ENCODE data around the gene NDUFS8. TPM values are rescaled to one million over a fixed set of nuclear protein-coding genes. Genes with fewer than 3 reads are reported as not detected.

NDUFS8 gene
- total RNA-seq, 1 experiment from 2014 or later: 266 TPM

DNA sequence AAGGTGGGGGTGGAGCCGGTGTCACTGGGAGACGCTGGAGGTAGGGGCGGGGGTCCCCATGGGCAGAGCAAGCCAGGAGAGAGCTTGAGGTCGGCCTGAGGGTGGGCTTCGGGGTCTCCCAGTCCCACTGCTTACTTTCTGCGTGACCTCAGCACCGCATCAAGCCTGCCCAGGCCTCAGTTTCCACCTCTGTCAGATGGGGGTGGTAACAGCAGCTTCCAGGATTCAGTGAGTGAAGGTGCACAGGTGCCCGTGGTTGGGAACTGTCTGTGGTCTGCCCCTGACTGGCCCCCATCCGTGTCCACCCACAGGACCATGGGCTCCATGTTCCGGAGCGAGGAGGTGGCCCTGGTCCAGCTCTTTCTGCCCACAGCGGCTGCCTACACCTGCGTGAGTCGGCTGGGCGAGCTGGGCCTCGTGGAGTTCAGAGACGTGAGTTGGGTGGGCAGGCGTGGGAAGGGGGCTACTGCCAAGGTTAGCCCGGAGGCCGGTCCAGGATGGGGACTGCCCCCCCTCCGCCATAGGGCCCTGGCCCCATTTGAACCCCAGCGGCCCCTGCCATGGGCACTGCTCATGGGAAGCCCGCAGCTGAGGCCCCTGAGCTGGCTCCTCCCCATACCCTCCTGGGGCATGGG, 10.6 kb downstream of the NDUFS8 start:
- H3K27me3 ChIP-seq (replicated peaks): no peaks in the 10 kb centered on the region
- peaks cover 35% of the 10 kb centered on the region for H3K4me1 ChIP-seq (replicated peaks)
- peak overlapping the region; percentile 68 for H3K27ac ChIP-seq
- peak overlapping the region; percentile 67 for H3K4me3 ChIP-seq
- H3K36me3 ChIP-seq: peaks cover 79% of the 10 kb centered on the region
- DNase-seq (ENCODE audit: low read depth in 1 of 2, low spot score in 2 of 2): no peak
- H3K9me3 ChIP-seq (replicated peaks): no peaks in the 10 kb centered on the region

DNA sequence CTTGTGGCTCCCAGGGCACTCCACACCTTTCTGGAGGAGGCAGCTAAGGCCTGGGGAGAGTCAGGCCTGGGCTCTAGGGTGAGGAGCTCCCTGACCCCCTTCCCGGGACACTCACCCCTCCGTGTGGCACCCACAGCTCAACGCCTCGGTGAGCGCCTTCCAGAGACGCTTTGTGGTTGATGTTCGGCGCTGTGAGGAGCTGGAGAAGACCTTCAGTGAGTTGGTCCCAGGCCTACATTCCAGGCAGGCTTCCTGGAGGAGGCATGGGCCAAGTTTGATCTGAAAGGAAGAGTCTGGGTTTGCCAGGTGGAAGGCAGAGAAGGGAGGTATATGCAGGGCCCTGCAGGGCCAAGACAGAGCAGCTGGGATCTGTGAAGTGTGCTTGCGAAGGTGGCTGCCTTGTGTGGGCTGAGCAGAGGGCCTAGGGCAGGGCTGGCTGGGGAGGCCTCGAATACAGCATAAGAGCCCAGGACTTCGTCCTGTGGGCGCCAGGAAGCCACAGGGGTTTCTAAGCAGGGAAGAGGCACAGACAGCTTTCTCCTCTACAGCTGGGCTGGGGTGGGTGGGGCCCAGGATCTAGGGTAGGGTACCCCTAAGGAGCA, 11.2 kb downstream of the NDUFS8 start:
- Histone ChIP-seq H3K27me3 (replicated peaks) (no peaks in the 10 kb centered on the region), H3K4me3 (no peak overlapping the region), H3K27ac (no peak overlapping the region), H3K9me3 (replicated peaks) (no peaks in the 10 kb centered on the region), H3K36me3 (peaks cover 79% of the 10 kb centered on the region), H3K4me1 (replicated peaks) (peaks cover 35% of the 10 kb centered on the region)
- no peak for DNase-seq (ENCODE audit: low read depth in 1 of 2, low spot score in 2 of 2)

DNA sequence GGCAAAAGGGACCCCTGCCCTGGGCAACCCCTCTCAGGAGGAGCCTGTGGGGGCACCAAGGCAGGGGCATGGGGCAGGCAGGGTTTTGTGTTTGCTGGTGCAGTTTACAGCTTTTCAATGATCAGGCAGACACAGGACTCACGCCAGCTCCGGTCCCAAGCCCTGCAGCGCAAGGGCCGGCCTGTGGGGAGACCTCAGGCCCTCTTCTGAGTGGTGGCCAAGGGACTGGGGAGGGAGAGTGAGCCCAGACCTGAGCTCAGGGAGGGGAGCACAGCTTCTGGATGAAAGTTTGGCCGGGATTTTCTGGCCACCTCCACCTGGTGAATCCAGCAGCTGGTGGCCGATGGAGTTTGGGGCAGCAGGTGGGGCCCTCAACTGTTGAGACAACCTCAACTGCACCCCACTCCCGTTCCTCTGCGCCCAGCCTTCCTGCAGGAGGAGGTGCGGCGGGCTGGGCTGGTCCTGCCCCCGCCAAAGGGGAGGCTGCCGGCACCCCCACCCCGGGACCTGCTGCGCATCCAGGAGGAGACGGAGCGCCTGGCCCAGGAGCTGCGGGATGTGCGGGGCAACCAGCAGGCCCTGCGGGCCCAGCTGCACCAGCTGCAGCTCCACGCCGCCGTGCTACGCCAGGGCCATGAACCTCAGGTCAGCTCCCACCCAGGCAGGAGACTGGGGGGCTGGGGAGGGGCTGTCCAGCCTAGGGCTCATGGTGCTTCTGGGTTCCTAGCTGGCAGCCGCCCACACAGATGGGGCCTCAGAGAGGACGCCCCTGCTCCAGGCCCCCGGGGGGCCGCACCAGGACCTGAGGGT, 11.9 kb downstream of the NDUFS8 start:
- Histone ChIP-seq H3K9me3 (replicated peaks) (no peaks in the 10 kb centered on the region), H3K27me3 (replicated peaks) (no peaks in the 10 kb centered on the region), H3K4me1 (replicated peaks) (peaks cover 35% of the 10 kb centered on the region), H3K4me3 (no peak overlapping the region), H3K36me3 (peaks cover 80% of the 10 kb centered on the region), H3K27ac (no peak overlapping the region)
- DNase-seq (ENCODE audit: low read depth in 1 of 2, low spot score in 2 of 2): no peak

DNA sequence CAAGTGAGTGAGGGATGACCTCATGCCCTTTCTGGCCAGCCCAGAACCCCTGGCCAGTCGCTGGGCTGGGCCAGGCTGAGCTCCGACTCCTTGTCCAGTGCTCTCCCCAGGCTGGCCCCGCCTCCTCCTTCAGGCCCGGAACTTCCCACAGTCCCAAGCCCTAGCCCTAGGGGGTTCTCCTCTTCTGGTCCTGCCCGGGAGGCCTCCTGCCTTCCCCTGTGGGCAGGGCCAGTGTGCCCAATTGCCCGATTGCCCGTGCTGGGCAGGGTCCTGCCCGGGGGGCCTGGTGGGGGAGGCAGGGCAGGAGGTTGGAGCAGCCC, 12.5 kb downstream of the NDUFS8 start:
- H3K36me3 ChIP-seq: peaks cover 86% of the 10 kb centered on the region
- H3K4me1 ChIP-seq (replicated peaks): peaks cover 32% of the 10 kb centered on the region
- DNase-seq (ENCODE audit: low read depth in 1 of 2, low spot score in 2 of 2): no peak
- no peaks in the 10 kb centered on the region for H3K9me3 ChIP-seq (replicated peaks)
- H3K27ac ChIP-seq: no peak overlapping the region
- H3K27me3 ChIP-seq (replicated peaks): no peaks in the 10 kb centered on the region
- H3K4me3 ChIP-seq: no peak overlapping the region

DNA sequence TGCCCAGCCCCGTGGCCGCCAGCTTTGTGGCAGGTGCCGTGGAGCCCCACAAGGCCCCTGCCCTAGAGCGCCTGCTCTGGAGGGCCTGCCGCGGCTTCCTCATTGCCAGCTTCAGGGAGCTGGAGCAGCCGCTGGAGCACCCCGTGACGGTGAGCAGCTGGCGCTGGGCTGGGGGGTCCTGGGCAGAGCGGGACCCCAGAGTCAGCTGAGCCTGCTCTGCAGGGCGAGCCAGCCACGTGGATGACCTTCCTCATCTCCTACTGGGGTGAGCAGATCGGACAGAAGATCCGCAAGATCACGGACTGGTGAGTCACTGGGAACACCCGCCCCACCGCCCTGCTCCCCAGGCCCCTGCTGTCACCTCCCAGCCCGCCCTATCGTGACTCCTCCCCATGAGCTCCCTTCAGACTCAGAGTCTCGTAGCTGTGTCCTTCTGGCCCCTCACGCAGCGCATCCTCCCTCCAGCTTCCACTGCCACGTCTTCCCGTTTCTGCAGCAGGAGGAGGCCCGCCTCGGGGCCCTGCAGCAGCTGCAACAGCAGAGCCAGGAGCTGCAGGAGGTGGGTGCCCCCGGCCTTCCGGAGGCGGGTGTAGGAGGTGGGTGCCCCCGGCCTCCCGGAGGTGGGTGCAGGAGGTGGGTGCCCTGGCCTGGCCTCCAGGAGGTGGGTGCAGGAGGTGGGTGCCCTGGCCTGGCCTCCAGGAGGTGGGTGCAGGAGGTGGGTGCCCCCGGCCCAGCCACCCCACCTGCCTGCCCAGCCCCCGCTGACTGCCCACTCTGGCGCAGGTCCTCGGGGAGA, 13.1 kb downstream of the NDUFS8 start:
- Histone ChIP-seq H3K36me3 (peaks cover 91% of the 10 kb centered on the region), H3K4me1 (replicated peaks) (peaks cover 27% of the 10 kb centered on the region), H3K9me3 (replicated peaks) (no peaks in the 10 kb centered on the region), H3K27me3 (replicated peaks) (no peaks in the 10 kb centered on the region), H3K4me3 (no peak overlapping the region), H3K27ac (no peak overlapping the region)
- DNase-seq (ENCODE audit: low read depth in 1 of 2, low spot score in 2 of 2): no peak

DNA sequence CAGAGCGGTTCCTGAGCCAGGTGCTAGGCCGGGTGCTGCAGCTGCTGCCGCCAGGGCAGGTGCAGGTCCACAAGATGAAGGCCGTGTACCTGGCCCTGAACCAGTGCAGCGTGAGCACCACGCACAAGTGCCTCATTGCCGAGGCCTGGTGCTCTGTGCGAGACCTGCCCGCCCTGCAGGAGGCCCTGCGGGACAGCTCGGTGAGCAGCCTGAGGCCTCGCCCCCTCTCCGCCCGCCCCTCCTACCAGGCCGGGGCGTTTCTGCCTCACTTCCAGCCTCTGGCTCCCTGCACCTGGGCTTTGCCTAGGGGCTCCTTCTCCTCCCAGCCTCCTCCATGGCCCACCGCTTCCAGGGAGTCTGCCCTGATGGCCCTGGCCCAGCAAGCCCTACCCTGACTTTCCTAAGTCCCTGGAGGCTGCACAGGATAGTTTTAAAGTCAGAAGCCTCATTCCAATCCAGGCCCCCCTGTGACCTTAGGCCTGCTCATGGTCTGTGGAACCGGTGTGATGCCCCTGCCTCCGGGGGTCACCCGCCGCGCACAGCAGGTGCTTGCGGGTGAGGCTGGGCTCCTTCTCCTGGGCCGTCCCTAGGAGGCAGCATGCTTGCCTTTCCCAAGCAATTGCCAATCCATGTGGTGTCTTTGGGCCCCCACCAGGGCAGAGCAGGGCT, 13.8 kb downstream of the NDUFS8 start:
- H3K36me3 ChIP-seq: peaks cover 93% of the 10 kb centered on the region
- H3K4me1 ChIP-seq (replicated peaks): peaks cover 20% of the 10 kb centered on the region
- no peaks in the 10 kb centered on the region for H3K9me3 ChIP-seq (replicated peaks)
- no peaks in the 10 kb centered on the region for H3K27me3 ChIP-seq (replicated peaks)
- no peak overlapping the region for H3K27ac ChIP-seq
- H3K4me3 ChIP-seq: no peak overlapping the region
- no peak for DNase-seq (ENCODE audit: low read depth in 1 of 2, low spot score in 2 of 2)

DNA sequence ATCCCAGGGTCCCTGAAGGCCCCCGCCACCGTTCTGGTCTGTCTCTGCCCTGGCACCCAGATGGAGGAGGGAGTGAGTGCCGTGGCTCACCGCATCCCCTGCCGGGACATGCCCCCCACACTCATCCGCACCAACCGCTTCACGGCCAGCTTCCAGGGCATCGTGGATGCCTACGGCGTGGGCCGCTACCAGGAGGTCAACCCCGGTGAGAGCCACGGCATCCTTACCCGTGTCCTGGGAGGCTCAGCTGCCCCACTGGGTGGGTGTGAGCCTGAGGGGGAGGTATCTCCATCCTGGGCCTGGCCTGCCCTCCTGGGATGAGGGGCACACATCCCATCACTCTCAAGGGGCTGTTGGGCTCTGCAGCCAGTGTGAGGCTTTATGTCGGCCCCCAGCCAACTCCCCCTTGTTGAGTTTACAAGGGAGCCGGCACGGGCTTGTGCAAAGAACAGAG, 14.4 kb downstream of the NDUFS8 start:
- H3K9me3 ChIP-seq (replicated peaks): no peaks in the 10 kb centered on the region
- H3K27me3 ChIP-seq (replicated peaks): no peaks in the 10 kb centered on the region
- H3K4me1 ChIP-seq (replicated peaks): peaks cover 13% of the 10 kb centered on the region
- H3K4me3 ChIP-seq: no peak overlapping the region
- DNase-seq (ENCODE audit: low read depth in 1 of 2, low spot score in 2 of 2): no peak
- peaks cover 98% of the 10 kb centered on the region for H3K36me3 ChIP-seq
- H3K27ac ChIP-seq: no peak overlapping the region

DNA sequence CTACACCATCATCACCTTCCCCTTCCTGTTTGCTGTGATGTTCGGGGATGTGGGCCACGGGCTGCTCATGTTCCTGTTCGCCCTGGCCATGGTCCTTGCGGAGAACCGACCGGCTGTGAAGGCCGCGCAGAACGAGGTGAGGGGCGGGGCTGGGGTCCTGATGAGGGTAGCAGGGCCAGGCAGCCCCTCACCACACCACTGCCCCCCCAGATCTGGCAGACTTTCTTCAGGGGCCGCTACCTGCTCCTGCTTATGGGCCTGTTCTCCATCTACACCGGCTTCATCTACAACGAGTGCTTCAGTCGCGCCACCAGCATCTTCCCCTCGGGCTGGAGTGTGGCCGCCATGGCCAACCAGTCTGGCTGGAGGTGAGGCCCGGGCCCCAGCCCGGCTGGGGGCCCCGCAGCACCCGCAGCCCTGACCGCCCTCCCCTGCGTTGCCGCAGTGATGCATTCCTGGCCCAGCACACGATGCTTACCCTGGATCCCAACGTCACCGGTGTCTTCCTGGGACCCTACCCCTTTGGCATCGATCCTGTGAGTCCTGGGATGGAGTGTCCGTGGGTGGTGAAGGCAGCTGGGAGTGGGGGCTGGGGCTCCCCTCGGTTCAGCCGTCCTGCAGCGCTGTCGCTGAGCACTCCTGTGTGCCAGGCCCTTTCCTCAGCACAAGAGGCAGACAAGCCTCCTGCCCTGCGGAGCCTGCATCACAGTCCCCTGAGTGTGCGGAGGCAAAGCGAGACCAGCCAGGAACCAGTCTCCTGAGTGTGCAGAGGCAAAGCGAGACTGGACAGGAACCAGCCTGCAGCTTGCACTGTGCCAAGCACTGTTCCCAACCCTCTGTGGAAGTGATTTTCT, 17.2 kb downstream of the NDUFS8 start:
- H3K9me3 ChIP-seq (replicated peaks): no peaks in the 10 kb centered on the region
- H3K27ac ChIP-seq: no peak overlapping the region
- no peak for DNase-seq (ENCODE audit: low read depth in 1 of 2, low spot score in 2 of 2)
- no peaks in the 10 kb centered on the region for H3K27me3 ChIP-seq (replicated peaks)
- H3K36me3 ChIP-seq: peaks cover 98% of the 10 kb centered on the region
- H3K4me3 ChIP-seq: no peak overlapping the region
- H3K4me1 ChIP-seq (replicated peaks): no peaks in the 10 kb centered on the region

DNA sequence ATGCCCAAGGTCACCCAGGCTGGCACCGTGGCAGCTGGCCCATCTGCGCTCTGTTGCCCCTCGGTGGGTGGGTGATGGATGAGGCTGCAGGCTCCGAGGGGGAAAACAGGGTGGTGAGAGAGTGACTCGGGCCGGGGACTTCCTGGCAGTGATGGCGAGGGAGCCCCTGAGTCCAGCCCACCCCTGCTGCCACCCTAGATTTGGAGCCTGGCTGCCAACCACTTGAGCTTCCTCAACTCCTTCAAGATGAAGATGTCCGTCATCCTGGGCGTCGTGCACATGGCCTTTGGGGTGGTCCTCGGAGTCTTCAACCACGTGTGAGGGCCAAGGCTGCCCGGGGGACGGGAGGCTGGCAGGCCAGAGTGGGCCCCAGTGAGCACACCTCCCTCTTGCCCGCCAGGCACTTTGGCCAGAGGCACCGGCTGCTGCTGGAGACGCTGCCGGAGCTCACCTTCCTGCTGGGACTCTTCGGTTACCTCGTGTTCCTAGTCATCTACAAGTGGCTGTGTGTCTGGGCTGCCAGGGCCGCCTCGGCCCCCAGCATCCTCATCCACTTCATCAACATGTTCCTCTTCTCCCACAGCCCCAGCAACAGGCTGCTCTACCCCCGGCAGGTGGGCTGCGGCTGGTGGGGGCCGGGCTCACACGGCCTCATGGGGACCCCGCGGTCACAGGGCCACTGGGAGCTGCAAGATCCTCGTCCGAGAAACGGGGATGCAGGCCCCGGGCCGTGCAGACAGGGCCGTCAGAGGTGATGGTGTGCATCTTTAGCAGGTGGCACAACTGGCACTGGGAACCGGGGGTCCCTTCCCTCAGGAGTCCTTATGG, 18.4 kb downstream of the NDUFS8 start:
- peaks cover 98% of the 10 kb centered on the region for H3K36me3 ChIP-seq
- H3K9me3 ChIP-seq (replicated peaks): no peaks in the 10 kb centered on the region

DNA sequence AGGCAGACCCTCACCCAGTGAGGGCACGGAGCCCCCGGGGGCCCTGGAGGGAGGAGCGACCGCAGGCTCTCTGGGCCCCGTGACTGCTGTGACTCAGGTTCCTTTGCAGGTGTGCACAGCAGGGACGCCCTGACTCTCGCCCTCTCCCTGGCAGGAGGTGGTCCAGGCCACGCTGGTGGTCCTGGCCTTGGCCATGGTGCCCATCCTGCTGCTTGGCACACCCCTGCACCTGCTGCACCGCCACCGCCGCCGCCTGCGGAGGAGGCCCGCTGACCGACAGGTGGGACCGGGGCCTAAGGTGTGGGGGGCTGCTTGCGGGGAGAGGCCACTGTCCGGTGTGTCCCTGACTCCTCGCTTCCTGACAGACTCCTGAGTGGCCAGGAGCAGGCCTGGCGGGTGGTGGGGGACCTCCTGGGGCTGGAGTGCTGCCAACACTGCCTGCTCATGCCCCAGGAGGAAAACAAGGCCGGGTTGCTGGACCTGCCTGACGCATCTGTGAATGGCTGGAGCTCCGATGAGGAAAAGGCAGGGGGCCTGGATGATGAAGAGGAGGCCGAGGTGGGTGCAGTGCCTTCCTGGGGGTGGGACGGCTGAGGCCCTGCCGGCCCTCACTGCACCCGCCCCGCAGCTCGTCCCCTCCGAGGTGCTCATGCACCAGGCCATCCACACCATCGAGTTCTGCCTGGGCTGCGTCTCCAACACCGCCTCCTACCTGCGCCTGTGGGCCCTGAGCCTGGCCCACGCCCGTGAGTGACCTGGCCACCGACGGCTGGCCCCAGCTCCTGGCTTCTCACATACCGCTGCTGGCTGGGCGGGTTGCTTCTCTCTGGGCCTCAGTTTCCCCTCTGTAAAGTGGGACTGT, 19.3 kb downstream of the NDUFS8 start:
- Histone ChIP-seq H3K4me1 (replicated peaks) (peaks cover 1% of the 10 kb centered on the region), H3K27me3 (replicated peaks) (no peaks in the 10 kb centered on the region), H3K36me3 (peaks cover 96% of the 10 kb centered on the region), H3K4me3 (no peak overlapping the region), H3K9me3 (replicated peaks) (no peaks in the 10 kb centered on the region), H3K27ac (no peak overlapping the region)
- DNase-seq (ENCODE audit: low read depth in 1 of 2, low spot score in 2 of 2): no peak

More for the DNA sequence above, 18.4 kb downstream of the NDUFS8 start:
- no peaks in the 10 kb centered on the region for H3K4me1 ChIP-seq (replicated peaks)
- H3K4me3 ChIP-seq: no peak overlapping the region
- no peak for DNase-seq (ENCODE audit: low read depth in 1 of 2, low spot score in 2 of 2)
- H3K27ac ChIP-seq: no peak overlapping the region
- H3K27me3 ChIP-seq (replicated peaks): no peaks in the 10 kb centered on the region

DNA sequence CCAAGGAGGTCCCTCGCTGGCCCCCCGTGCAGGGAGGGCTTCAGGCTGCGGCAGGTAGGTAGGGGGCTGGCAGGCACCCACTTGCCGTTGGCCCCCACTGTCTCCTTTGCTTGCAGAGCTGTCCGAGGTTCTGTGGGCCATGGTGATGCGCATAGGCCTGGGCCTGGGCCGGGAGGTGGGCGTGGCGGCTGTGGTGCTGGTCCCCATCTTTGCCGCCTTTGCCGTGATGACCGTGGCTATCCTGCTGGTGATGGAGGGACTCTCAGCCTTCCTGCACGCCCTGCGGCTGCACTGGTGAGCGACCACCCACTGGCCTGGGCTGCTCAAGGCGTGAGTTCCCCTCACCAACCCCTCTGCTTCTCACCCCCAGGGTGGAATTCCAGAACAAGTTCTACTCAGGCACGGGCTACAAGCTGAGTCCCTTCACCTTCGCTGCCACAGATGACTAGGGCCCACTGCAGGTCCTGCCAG, 19.9 kb downstream of the NDUFS8 start:
- H3K4me1 ChIP-seq (replicated peaks): peaks cover 8% of the 10 kb centered on the region
- DNase-seq (ENCODE audit: low read depth in 1 of 2, low spot score in 2 of 2): no peak
- peaks cover 89% of the 10 kb centered on the region for H3K36me3 ChIP-seq
- no peak overlapping the region for H3K27ac ChIP-seq
- no peaks in the 10 kb centered on the region for H3K27me3 ChIP-seq (replicated peaks)
- H3K4me3 ChIP-seq: no peak overlapping the region
- H3K9me3 ChIP-seq (replicated peaks): no peaks in the 10 kb centered on the region
